Measurements from ENCODE around the gene CPB2.

GRCh38 chr13:46137627-46138317 is 32.9 kb upstream of the CPB2 start:
- TF ChIP-seq, protein P1, sequence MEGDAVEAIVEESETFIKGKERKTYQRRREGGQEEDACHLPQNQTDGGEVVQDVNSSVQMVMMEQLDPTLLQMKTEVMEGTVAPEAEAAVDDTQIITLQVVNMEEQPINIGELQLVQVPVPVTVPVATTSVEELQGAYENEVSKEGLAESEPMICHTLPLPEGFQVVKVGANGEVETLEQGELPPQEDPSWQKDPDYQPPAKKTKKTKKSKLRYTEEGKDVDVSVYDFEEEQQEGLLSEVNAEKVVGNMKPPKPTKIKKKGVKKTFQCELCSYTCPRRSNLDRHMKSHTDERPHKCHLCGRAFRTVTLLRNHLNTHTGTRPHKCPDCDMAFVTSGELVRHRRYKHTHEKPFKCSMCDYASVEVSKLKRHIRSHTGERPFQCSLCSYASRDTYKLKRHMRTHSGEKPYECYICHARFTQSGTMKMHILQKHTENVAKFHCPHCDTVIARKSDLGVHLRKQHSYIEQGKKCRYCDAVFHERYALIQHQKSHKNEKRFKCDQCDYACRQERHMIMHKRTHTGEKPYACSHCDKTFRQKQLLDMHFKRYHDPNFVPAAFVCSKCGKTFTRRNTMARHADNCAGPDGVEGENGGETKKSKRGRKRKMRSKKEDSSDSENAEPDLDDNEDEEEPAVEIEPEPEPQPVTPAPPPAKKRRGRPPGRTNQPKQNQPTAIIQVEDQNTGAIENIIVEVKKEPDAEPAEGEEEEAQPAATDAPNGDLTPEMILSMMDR (IDR thresholded peaks at IDR 0.05) = no peak
- no peak for TF ChIP-seq POLR2AphosphoS5 (IDR thresholded peaks at IDR 0.05)

All from transverse colon (tissue), 4 donors.